ENCODE measurements around the gene SOX6.

Gene SOX6

GRCh38 chr11:16312233-16312765 is 44.0 kb downstream of the SOX6 start:
- Histone ChIP-seq H3K27me3 (ENCODE audit: control insufficient read depth, low read length) (no peaks in the 10 kb centered on the region), H3K27ac (ENCODE audit: low read depth, low read length) (no peak overlapping the region), H3K4me1 (ENCODE audit: control insufficient read depth, low read length) (no peaks in the 10 kb centered on the region), H3K36me3 (ENCODE audit: control insufficient read depth, low read length) (no peaks in the 10 kb centered on the region), H3K4me3 (ENCODE audit: low read length) (no peak overlapping the region), H3K9me2 (replicated peaks; ENCODE audit: control insufficient read depth, low read length) (no peaks in the 10 kb centered on the region), H3K79me2 (ENCODE audit: control insufficient read depth, low read length) (no peaks in the 10 kb centered on the region), H3K9me3 (ENCODE audit: control insufficient read depth, insufficient read depth, low read length) (no peaks in the 10 kb centered on the region), H4K20me1 (ENCODE audit: control insufficient read depth, insufficient read depth, low read depth, low read length) (no peaks in the 10 kb centered on the region), H3F3A (ENCODE audit: control insufficient read depth, insufficient read depth) (no peaks in the 10 kb centered on the region), H3K4me2 (ENCODE audit: low read length) (no peak overlapping the region)
- TF ChIP-seq EZH2phosphoT487 (IDR thresholded peaks at IDR 0.05; ENCODE audit: borderline replicate concordance, low read length) (no peak), CTCF (IDR thresholded peaks at IDR 0.05; ENCODE audit: low read depth, low read length, poor library complexity, severe bottlenecking) (no peak)

GRCh38 chr11:16311831-16312230 is 44.5 kb downstream of the SOX6 start:
- H3K27me3 ChIP-seq (ENCODE audit: control insufficient read depth, low read length) = no peaks in the 10 kb centered on the region
- H3K79me2 ChIP-seq (ENCODE audit: control insufficient read depth, low read length) = no peaks in the 10 kb centered on the region
- H4K20me1 ChIP-seq (ENCODE audit: control insufficient read depth, insufficient read depth, low read depth, low read length) = no peaks in the 10 kb centered on the region
- no peak for TF ChIP-seq CTCF (IDR thresholded peaks at IDR 0.05; ENCODE audit: low read depth, low read length, poor library complexity, severe bottlenecking)
- TF ChIP-seq EZH2phosphoT487 (IDR thresholded peaks at IDR 0.05; ENCODE audit: borderline replicate concordance, low read length) = no peak
- no peaks in the 10 kb centered on the region for H3K9me2 ChIP-seq (replicated peaks; ENCODE audit: control insufficient read depth, low read length)
- no peaks in the 10 kb centered on the region for H3F3A ChIP-seq (ENCODE audit: control insufficient read depth, insufficient read depth)
- no peak overlapping the region for H3K4me3 ChIP-seq (ENCODE audit: low read length)
- H3K9me3 ChIP-seq (ENCODE audit: control insufficient read depth, insufficient read depth, low read length) = no peaks in the 10 kb centered on the region
- H3K4me2 ChIP-seq (ENCODE audit: low read length) = no peak overlapping the region
- no peaks in the 10 kb centered on the region for H3K4me1 ChIP-seq (ENCODE audit: control insufficient read depth, low read length)
- no peak overlapping the region for H3K27ac ChIP-seq (ENCODE audit: low read depth, low read length)
- H3K36me3 ChIP-seq (ENCODE audit: control insufficient read depth, low read length) = no peaks in the 10 kb centered on the region

GRCh38 chr11:16310943-16311342 is 45.4 kb downstream of the SOX6 start:
- H3K27ac ChIP-seq (ENCODE audit: low read depth, low read length) = no peak overlapping the region
- no peaks in the 10 kb centered on the region for H3K79me2 ChIP-seq (ENCODE audit: control insufficient read depth, low read length)
- H3K4me2 ChIP-seq (ENCODE audit: low read length) = no peak overlapping the region
- no peak for TF ChIP-seq EZH2phosphoT487 (IDR thresholded peaks at IDR 0.05; ENCODE audit: borderline replicate concordance, low read length)
- no peak for TF ChIP-seq CTCF (IDR thresholded peaks at IDR 0.05; ENCODE audit: low read depth, low read length, poor library complexity, severe bottlenecking)
- H3F3A ChIP-seq (ENCODE audit: control insufficient read depth, insufficient read depth) = no peaks in the 10 kb centered on the region
- no peaks in the 10 kb centered on the region for H3K9me3 ChIP-seq (ENCODE audit: control insufficient read depth, insufficient read depth, low read length)
- H4K20me1 ChIP-seq (ENCODE audit: control insufficient read depth, insufficient read depth, low read depth, low read length) = no peaks in the 10 kb centered on the region
- H3K9me2 ChIP-seq (replicated peaks; ENCODE audit: control insufficient read depth, low read length) = no peaks in the 10 kb centered on the region
- H3K27me3 ChIP-seq (ENCODE audit: control insufficient read depth, low read length) = no peaks in the 10 kb centered on the region
- no peak overlapping the region for H3K4me3 ChIP-seq (ENCODE audit: low read length)
- H3K4me1 ChIP-seq (ENCODE audit: control insufficient read depth, low read length) = no peaks in the 10 kb centered on the region
- H3K36me3 ChIP-seq (ENCODE audit: control insufficient read depth, low read length) = no peaks in the 10 kb centered on the region
